ENCODE results near the gene VPS13C.

- TF ChIP-seq POLR2A (IDR thresholded peaks at IDR 0.05; ENCODE audit: low read depth, low read length) = no peak
- TF ChIP-seq POLR2AphosphoS5 (IDR thresholded peaks at IDR 0.05; ENCODE audit: low read depth, low read length) = no peak
- no peak for TF ChIP-seq TAF1 (IDR thresholded peaks at IDR 0.05; ENCODE audit: borderline replicate concordance, low read depth, low read length)
Observed at GRCh38 chr15:61828008-61828407, 232.2 kb downstream of the VPS13C start.
